GM21737 (cell line): ENCODE data around the gene CHTF18.

Experiments used
- ATAC-seq: cut with Tn5 transposase; IDR thresholded peaks from one replicate; pipeline ENCODE4 v1.9.1; 2021; ENCODE audit warnings: mild to moderate bottlenecking, moderate library complexity; ENCODE audit not compliant: unreplicated experiment

CHTF18 gene

DNA sequence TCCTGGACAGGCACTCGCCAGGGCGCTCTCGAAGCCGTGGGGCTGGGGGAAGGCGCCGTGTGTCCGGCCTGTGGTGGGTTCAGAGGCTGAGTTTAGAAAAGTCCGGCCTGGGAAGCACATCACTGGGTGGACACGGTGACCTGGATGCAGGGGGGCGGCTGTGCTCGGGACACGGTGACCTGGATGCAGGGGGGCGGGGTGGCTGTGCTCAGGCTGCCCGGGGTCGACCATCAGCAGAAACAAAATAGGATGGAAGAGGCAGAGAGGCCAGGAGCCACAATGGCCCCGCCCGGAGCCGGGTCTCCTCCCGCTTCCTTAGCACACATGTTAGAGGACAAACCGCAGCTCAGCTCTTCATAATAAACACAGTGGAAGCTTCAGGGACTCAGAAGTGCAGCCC is 55.4 kb downstream of the CHTF18 start:
- no peak for ATAC-seq

DNA sequence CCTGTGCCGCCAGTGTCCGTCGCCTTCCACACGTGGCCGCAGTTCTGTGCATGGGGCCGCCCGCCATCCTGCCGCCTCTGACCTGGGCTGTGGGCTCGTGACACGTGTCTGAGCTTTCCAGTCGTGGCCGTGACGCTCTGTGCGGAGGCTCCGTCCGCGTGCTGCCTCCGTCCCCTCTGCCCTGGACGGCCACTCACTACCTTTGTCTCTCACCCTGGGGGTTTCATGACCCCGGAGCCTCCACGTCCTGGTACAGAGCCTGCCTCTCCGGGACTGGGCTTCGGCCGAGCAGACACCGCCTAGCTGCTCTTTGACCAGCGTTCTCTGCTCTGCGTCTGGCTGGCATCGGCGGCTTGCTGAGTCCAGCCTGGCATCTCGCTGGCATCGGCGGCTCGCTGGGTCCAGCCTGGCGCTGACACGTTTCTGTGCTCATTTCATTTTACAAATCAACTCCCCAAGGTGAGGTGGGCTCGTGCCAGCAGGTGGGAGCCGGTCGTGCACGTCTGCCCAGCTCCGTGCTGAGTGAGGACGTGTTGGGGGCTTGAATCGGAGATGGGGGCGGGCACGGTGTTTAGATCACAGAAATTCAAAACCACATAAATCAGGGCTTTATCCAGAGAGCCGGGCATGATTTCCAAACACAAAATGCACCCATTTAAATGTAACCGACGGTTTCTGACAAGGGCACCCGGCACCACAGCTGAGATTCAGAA is 56.4 kb downstream of the CHTF18 start:
- no peak for ATAC-seq

- no peak for ATAC-seq
These were observed 56.9 kb downstream of the CHTF18 start for GRCh38 chr16:845351-845745.

- ATAC-seq: no peak
These were observed 58.7 kb downstream of the CHTF18 start for GRCh38 chr16:847151-847550.
